Vagina (tissue), 2 donors: ENCODE measurements around the gene SYNCRIP.

Experiments
- POLR2A ChIP-seq, 2 donors: fragments of 450-650 bp; IDR thresholded peaks; one replicate each; pipeline ENCODE4 v1.6.1; 2017; ENCODE audit warnings: antibody characterized with exemption in 2 of 2, mild to moderate bottlenecking in 2 of 2, moderate library complexity in 2 of 2
- TF ChIP-seq, protein P1 (sequence below), 3 experiments: fragments of 450-650 bp in 2 of 3; fragments of 200-600 bp in 1 of 3; sonication (generic) in 1 of 3; IDR thresholded peaks; one replicate each; pipeline ENCODE4 v1.5.1; 2017 to 2019; ENCODE audit warnings: antibody characterized with exemption in 3 of 3, mild to moderate bottlenecking in 2 of 3, moderate library complexity in 2 of 3

GRCh38 chr6:85641522-85641896 lies 1.2 kb downstream of the SYNCRIP start:
- TF ChIP-seq, protein P1, sequence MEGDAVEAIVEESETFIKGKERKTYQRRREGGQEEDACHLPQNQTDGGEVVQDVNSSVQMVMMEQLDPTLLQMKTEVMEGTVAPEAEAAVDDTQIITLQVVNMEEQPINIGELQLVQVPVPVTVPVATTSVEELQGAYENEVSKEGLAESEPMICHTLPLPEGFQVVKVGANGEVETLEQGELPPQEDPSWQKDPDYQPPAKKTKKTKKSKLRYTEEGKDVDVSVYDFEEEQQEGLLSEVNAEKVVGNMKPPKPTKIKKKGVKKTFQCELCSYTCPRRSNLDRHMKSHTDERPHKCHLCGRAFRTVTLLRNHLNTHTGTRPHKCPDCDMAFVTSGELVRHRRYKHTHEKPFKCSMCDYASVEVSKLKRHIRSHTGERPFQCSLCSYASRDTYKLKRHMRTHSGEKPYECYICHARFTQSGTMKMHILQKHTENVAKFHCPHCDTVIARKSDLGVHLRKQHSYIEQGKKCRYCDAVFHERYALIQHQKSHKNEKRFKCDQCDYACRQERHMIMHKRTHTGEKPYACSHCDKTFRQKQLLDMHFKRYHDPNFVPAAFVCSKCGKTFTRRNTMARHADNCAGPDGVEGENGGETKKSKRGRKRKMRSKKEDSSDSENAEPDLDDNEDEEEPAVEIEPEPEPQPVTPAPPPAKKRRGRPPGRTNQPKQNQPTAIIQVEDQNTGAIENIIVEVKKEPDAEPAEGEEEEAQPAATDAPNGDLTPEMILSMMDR (IDR thresholded peaks at IDR 0.05) = no peak
- no peak for TF ChIP-seq POLR2A (IDR thresholded peaks at IDR 0.05)
